ENCODE measurements around the gene MYD88.
A peak's percentile ranks its signal among the peaks of the same experiment; 100 is the strongest.

Gene MYD88

DNA sequence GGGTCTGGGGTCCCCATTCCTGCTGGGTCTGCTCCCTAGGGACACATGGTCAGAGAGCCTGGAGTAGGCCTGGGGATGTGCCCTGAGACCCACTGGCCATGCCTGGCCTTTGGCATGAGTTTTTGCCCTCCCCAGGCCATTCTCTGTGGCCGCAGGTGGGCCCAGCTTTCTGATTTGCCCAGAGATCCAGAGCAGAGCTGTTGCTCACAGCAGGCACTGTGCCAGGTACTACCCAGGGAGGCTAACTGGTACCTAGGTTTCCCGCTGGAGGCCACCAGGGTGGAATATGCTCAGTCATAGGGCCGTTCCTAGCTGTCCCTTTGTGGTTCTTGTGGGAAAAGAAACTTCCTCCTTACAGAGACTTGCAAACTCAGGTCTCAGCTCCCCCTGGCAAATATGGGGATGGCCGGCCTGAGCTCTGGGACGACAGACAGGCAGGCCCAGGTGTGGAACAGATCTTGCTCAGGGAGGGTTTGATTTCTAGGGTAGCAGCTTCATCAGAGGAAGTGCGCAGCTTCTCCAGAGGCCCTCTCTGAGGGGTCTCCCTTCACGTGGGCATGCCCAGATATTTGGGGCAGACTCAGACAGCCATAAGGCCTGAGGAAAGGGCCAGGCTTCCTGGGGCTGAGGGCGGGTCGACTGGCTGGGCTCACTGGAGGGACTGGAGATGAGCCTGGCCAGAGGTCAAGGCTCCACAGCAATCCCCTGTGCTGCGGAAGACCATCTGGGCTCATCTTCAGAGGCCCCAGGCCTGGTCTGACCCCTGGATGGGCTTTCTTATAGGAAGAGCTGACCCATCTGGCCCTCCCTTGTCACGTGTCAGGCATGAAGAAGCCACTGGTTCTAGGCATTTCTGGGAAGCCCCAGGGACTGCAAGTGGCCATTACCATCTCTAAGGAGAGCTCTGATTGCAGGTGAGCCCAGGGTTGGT is 29.5 kb upstream of the MYD88 start:
- Mint-ChIP-seq H3K4me1 (no peaks in the 10 kb centered on the region), H3K4me3 (no peak overlapping the region), H3K27me3 (peaks cover 2% of the 10 kb centered on the region), H3K9me3 (peaks cover 13% of the 10 kb centered on the region), H3K36me3 (ENCODE audit: low read depth) (no peaks in the 10 kb centered on the region), H3K27ac (no peak overlapping the region)
- DNase-seq (no peak), ATAC-seq (no peak)

- H3K9me3 Mint-ChIP-seq: peaks cover 11% of the 10 kb centered on the region
- peaks cover 2% of the 10 kb centered on the region for H3K27me3 Mint-ChIP-seq
- no peaks in the 10 kb centered on the region for H3K36me3 Mint-ChIP-seq (ENCODE audit: low read depth)
- no peaks in the 10 kb centered on the region for H3K4me1 Mint-ChIP-seq
- H3K27ac Mint-ChIP-seq: no peak overlapping the region
- no peak overlapping the region for H3K4me3 Mint-ChIP-seq
- ATAC-seq (no peak), DNase-seq (no peak)
These were observed 28.7 kb upstream of the MYD88 start for GRCh38 chr3:38109580-38110313.

DNA sequence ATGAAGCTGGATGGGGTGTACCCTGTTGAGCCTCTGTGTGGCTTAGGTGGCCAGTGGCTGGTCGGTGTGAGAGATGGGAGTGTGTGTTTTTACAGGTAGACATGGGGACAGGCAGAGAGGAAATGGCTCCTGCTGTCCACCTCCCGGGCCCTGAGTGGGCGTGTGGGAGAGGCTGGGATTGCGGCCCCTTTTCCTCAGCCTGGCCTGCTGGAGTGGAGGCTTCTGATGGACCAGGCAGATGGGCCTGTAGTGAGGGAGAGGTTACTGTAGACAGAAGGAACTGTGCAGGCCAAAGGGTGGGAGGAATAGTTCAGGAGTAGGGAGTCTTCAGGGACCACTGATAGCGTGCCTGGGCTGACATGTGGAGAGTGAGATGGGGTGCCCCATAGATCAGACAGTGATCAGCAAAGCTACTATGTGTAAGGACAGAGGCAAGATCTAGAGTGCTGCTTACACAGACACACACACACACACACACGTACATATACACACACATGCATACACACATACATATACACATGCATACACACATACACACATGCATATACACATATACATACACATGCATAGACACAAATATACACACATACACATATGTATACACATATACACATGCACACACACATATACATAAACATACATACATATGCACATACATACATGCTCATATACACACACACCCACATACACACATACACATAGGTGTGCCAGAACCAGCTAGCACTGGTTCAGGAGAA is 28.0 kb upstream of the MYD88 start:
- H3K36me3 Mint-ChIP-seq (ENCODE audit: low read depth): no peaks in the 10 kb centered on the region
- H3K27me3 Mint-ChIP-seq: no peaks in the 10 kb centered on the region
- H3K4me3 Mint-ChIP-seq: no peak overlapping the region
- H3K9me3 Mint-ChIP-seq: peaks cover 4% of the 10 kb centered on the region
- H3K4me1 Mint-ChIP-seq: peaks cover 2% of the 10 kb centered on the region
- no peak for DNase-seq
- no peak overlapping the region for H3K27ac Mint-ChIP-seq
- no peak for ATAC-seq

DNA sequence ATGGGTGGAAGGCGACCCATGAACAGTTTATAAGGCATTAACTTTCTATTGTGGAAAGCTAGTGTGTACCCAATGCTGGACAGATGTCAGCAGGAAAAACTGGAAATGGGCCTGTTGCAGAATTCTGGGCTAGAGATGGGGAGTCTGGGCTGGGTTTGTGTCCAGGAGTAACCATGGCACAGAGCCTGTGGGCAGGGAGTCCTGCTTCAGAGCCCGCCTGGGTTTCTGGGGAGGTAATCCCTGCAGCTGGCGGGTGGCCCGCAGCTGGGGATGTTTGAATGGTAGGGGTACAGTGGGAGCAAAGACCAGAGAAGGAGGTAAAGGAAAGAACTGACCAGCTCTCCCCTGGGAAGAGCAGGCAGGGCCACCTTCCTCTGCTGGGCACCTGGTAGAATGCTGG is 27.3 kb upstream of the MYD88 start:
- H3K4me3 Mint-ChIP-seq: no peak overlapping the region
- H3K9me3 Mint-ChIP-seq: no peaks in the 10 kb centered on the region
- ATAC-seq: no peak
- no peaks in the 10 kb centered on the region for H3K36me3 Mint-ChIP-seq (ENCODE audit: low read depth)
- peaks cover 4% of the 10 kb centered on the region for H3K4me1 Mint-ChIP-seq
- H3K27me3 Mint-ChIP-seq: no peaks in the 10 kb centered on the region
- no peak for DNase-seq
- no peak overlapping the region for H3K27ac Mint-ChIP-seq

DNA sequence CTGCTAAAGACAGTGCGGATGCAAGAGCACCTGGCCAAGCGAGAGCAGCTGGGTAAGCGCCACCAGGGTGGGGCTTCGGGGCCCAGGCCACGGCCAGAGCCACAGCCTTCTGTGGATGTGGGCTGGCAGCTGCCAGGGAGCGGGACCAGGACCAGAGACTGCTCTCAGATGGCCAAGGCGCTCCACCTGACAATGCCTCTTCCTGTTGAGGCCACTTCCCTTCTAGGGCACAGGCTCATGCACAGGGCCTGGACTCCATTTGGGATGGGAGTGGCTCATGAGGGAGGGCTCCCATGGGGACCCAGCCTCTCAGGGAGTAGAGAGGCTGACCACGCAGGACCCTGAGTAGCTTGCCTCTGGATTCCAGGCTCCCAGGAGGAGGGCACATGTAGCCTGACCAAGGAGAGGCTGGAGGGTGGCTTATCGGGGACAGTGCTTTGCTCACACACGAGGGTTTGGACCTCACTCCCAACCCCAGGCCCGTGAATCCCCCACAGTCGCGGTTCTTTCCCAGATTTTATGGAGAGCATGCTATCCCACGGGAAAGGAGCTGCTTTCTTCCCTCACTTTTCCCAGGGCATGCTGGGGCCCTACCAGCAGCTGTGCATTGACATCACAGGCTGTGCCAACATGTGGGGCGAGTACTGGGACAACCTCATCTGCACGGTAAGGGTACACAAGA is 26.6 kb upstream of the MYD88 start:
- no peaks in the 10 kb centered on the region for H3K36me3 Mint-ChIP-seq (ENCODE audit: low read depth)
- H3K9me3 Mint-ChIP-seq: no peaks in the 10 kb centered on the region
- DNase-seq (no peak), ATAC-seq (no peak)
- H3K27me3 Mint-ChIP-seq: no peaks in the 10 kb centered on the region
- no peak overlapping the region for H3K27ac Mint-ChIP-seq
- H3K4me3 Mint-ChIP-seq: no peak overlapping the region
- peaks cover 4% of the 10 kb centered on the region for H3K4me1 Mint-ChIP-seq

GRCh38 chr3:38112378-38112761 is 26.1 kb upstream of the MYD88 start:
- no peak for ATAC-seq
- Mint-ChIP-seq H3K9me3 (no peaks in the 10 kb centered on the region), H3K36me3 (ENCODE audit: low read depth) (no peaks in the 10 kb centered on the region), H3K27me3 (no peaks in the 10 kb centered on the region), H3K4me1 (peaks cover 4% of the 10 kb centered on the region), H3K4me3 (no peak overlapping the region), H3K27ac (no peak overlapping the region)
- DNase-seq: no peak

- no peaks in the 10 kb centered on the region for H3K9me3 Mint-ChIP-seq
- DNase-seq (no peak), ATAC-seq (no peak)
- H3K4me1 Mint-ChIP-seq: peaks cover 4% of the 10 kb centered on the region
- H3K4me3 Mint-ChIP-seq: no peak overlapping the region
- no peaks in the 10 kb centered on the region for H3K36me3 Mint-ChIP-seq (ENCODE audit: low read depth)
- H3K27me3 Mint-ChIP-seq: no peaks in the 10 kb centered on the region
- no peak overlapping the region for H3K27ac Mint-ChIP-seq
These were observed 24.2 kb upstream of the MYD88 start for GRCh38 chr3:38114052-38114874.

GRCh38 chr3:38114875-38115644 is 23.4 kb upstream of the MYD88 start:
- Mint-ChIP-seq H3K27me3 (no peaks in the 10 kb centered on the region), H3K9me3 (no peaks in the 10 kb centered on the region), H3K4me3 (no peak overlapping the region), H3K36me3 (ENCODE audit: low read depth) (no peaks in the 10 kb centered on the region), H3K27ac (no peak overlapping the region), H3K4me1 (peaks cover 4% of the 10 kb centered on the region)
- ATAC-seq (no peak), DNase-seq (no peak)

GRCh38 chr3:38115645-38116427 is 22.6 kb upstream of the MYD88 start:
- Mint-ChIP-seq H3K27me3 (no peaks in the 10 kb centered on the region), H3K27ac (no peak overlapping the region), H3K36me3 (ENCODE audit: low read depth) (no peaks in the 10 kb centered on the region), H3K4me1 (peaks cover 4% of the 10 kb centered on the region), H3K4me3 (no peak overlapping the region), H3K9me3 (no peaks in the 10 kb centered on the region)
- ATAC-seq (no peak), DNase-seq (no peak)

DNA sequence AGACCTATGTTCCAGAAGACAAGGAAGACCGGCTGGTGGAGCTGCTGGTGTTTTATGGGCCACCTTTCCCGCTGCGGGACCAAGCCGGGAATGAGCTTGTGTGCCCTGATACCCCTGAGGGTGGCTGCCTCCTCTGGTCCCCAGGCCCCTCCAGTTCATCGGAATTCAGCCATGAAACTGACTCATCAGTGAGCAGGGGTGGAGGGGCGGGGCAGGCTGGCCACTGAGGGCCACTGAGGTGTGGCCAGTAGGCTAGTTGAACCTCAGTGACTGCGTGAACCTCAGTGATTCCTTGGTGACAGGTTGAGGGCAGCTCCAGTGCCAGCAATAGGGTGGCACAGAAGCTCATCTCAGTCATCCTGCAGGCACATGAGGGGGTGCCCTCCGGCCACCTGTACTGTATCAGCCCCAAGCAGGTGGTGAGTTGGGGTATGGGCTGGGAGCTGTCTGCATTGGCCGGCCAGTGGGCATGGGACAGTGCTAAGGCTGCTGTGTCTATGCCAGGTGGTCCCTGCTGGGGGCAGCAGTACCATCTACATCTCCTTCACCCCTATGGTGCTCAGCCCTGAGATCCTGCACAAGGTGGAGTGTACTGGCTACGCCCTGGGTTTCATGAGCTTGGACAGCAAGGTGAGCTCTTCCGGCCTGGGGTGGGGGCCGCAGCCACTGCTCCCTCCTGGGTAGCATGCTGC is 21.8 kb upstream of the MYD88 start:
- Mint-ChIP-seq H3K27me3 (no peaks in the 10 kb centered on the region), H3K36me3 (ENCODE audit: low read depth) (no peaks in the 10 kb centered on the region), H3K4me1 (peaks cover 4% of the 10 kb centered on the region), H3K9me3 (no peaks in the 10 kb centered on the region), H3K4me3 (no peak overlapping the region), H3K27ac (no peak overlapping the region)
- ATAC-seq (peak; percentile 20), DNase-seq (no peak)

- DNase-seq (no peak), ATAC-seq (no peak)
- no peaks in the 10 kb centered on the region for H3K36me3 Mint-ChIP-seq (ENCODE audit: low read depth)
- no peaks in the 10 kb centered on the region for H3K9me3 Mint-ChIP-seq
- no peaks in the 10 kb centered on the region for H3K27me3 Mint-ChIP-seq
- no peak overlapping the region for H3K4me3 Mint-ChIP-seq
- no peak overlapping the region for H3K27ac Mint-ChIP-seq
- peaks cover 7% of the 10 kb centered on the region for H3K4me1 Mint-ChIP-seq
These were observed 21.2 kb upstream of the MYD88 start for GRCh38 chr3:38117163-38117716.
